BLaER1 (cell line): ENCODE measurements around the gene SEC14L1.

Experiments used
- H3K27ac ChIP-seq: shearing (Covaris generic); formaldehyde crosslinking; 2 replicates; pipeline ENCODE4 v1.8.1; 2022
- H3K27me3 ChIP-seq: shearing (Covaris generic); formaldehyde crosslinking; 2 replicates; pipeline ENCODE4 v1.8.1; 2022
- H3K36me3 ChIP-seq: shearing (Covaris generic); formaldehyde crosslinking; 2 replicates; pipeline ENCODE4 v1.8.1; 2022
- H3K4me1 ChIP-seq: shearing (Covaris generic); formaldehyde crosslinking; 2 replicates; pipeline ENCODE4 v1.8.1; 2022
- H3K4me2 ChIP-seq: shearing (Covaris generic); formaldehyde crosslinking; 2 replicates; pipeline ENCODE4 v1.8.1; 2022
- H3K4me3 ChIP-seq: shearing (Covaris generic); formaldehyde crosslinking; 2 replicates; pipeline ENCODE4 v1.8.1; 2022
- H3K9ac ChIP-seq: shearing (Covaris generic); formaldehyde crosslinking; 2 replicates; pipeline ENCODE4 v1.8.1; 2022
- H3K9me3 ChIP-seq: shearing (Covaris generic); formaldehyde crosslinking; 2 replicates; pipeline ENCODE4 v1.8.1; 2022
- H4K20me1 ChIP-seq: shearing (Covaris generic); formaldehyde crosslinking; 2 replicates; pipeline ENCODE4 v1.8.1; 2022
- Cebpa-rat ChIP-seq: shearing (Covaris generic); IDR thresholded peaks from 2 replicates; pipeline ENCODE4 v1.8.1; 2022

The SEC14L1 gene

GRCh38 chr17:77160091-77160874 is 19.5 kb downstream of the SEC14L1 start:
- Histone ChIP-seq H3K27ac (no peak overlapping the region), H3K36me3 (peaks cover 32% of the 10 kb centered on the region), H3K4me2 (no peak overlapping the region), H3K9ac (no peak overlapping the region), H3K4me3 (no peak overlapping the region), H3K4me1 (peaks cover 38% of the 10 kb centered on the region), H3K27me3 (no peaks in the 10 kb centered on the region), H4K20me1 (peaks cover 12% of the 10 kb centered on the region; the same call in 1 of the 2 replicates), H3K9me3 (peaks cover 7% of the 10 kb centered on the region; the same call in 1 of the 2 replicates)
- no peak for TF ChIP-seq Cebpa-rat

GRCh38 chr17:77160875-77161530 is 20.2 kb downstream of the SEC14L1 start:
- TF ChIP-seq Cebpa-rat, result no peak
- Histone ChIP-seq H3K4me1 (peaks cover 45% of the 10 kb centered on the region), H3K27ac (no peak overlapping the region), H3K9ac (no peak overlapping the region), H4K20me1 (peaks cover 5% of the 10 kb centered on the region; the same call in 1 of the 2 replicates), H3K4me3 (no peak overlapping the region), H3K9me3 (peaks cover 7% of the 10 kb centered on the region), H3K4me2 (peak overlapping the region; percentile 54; the same call in 1 of the 2 replicates), H3K36me3 (peaks cover 32% of the 10 kb centered on the region), H3K27me3 (no peaks in the 10 kb centered on the region)

GRCh38 chr17:77161953-77162352 is 21.2 kb downstream of the SEC14L1 start:
- Histone ChIP-seq H3K4me3 (no peak overlapping the region), H3K4me1 (peaks cover 50% of the 10 kb centered on the region), H3K4me2 (peak overlapping the region; percentile 54), H3K27ac (peak overlapping the region; percentile 37; the same call in 1 of the 2 replicates), H3K36me3 (peaks cover 41% of the 10 kb centered on the region), H3K27me3 (no peaks in the 10 kb centered on the region), H3K9ac (no peak overlapping the region), H4K20me1 (no peaks in the 10 kb centered on the region), H3K9me3 (peaks cover 16% of the 10 kb centered on the region)
- TF ChIP-seq Cebpa-rat, result no peak

GRCh38 chr17:77163001-77163400 is 22.2 kb downstream of the SEC14L1 start:
- H3K9ac ChIP-seq, result no peak overlapping the region
- H4K20me1 ChIP-seq, result no peaks in the 10 kb centered on the region
- peaks cover 24% of the 10 kb centered on the region for H3K9me3 ChIP-seq
- no peaks in the 10 kb centered on the region for H3K27me3 ChIP-seq
- no peak overlapping the region for H3K4me2 ChIP-seq
- peaks cover 50% of the 10 kb centered on the region for H3K4me1 ChIP-seq
- H3K27ac ChIP-seq, result no peak overlapping the region
- H3K36me3 ChIP-seq, result peaks cover 42% of the 10 kb centered on the region
- TF ChIP-seq Cebpa-rat, result no peak
- no peak overlapping the region for H3K4me3 ChIP-seq

GRCh38 chr17:77163511-77164280 is 22.9 kb downstream of the SEC14L1 start:
- Histone ChIP-seq H3K4me1 (peaks cover 50% of the 10 kb centered on the region), H3K4me3 (no peak overlapping the region), H3K4me2 (peak overlapping the region; percentile 76), H3K27ac (no peak overlapping the region), H4K20me1 (no peaks in the 10 kb centered on the region), H3K9ac (no peak overlapping the region), H3K27me3 (no peaks in the 10 kb centered on the region), H3K9me3 (peaks cover 27% of the 10 kb centered on the region), H3K36me3 (peaks cover 43% of the 10 kb centered on the region)
- TF ChIP-seq Cebpa-rat, result no peak

- Histone ChIP-seq H3K27ac (peak overlapping the region; percentile 63), H3K4me3 (no peak overlapping the region), H3K27me3 (no peaks in the 10 kb centered on the region), H3K9ac (no peak overlapping the region), H3K36me3 (peaks cover 52% of the 10 kb centered on the region), H3K4me2 (peak overlapping the region; percentile 76), H3K9me3 (peaks cover 36% of the 10 kb centered on the region), H4K20me1 (no peaks in the 10 kb centered on the region), H3K4me1 (peaks cover 48% of the 10 kb centered on the region)
- no peak for TF ChIP-seq Cebpa-rat
These were observed 23.8 kb downstream of the SEC14L1 start for GRCh38 chr17:77164483-77165091.

- H3K4me2 ChIP-seq, result peak overlapping the region; percentile 76
- H3K9ac ChIP-seq, result 0 out of 2 replicates have a peak overlapping the region, but pooled peaks have one; percentile 26
- no peak for TF ChIP-seq Cebpa-rat
- peaks cover 61% of the 10 kb centered on the region for H3K36me3 ChIP-seq
- H3K4me3 ChIP-seq, result no peak overlapping the region
- H3K27ac ChIP-seq, result peak overlapping the region; percentile 63
- no peaks in the 10 kb centered on the region for H3K27me3 ChIP-seq
- peaks cover 46% of the 10 kb centered on the region for H3K9me3 ChIP-seq
- peaks cover 46% of the 10 kb centered on the region for H3K4me1 ChIP-seq
- no peaks in the 10 kb centered on the region for H4K20me1 ChIP-seq
These were observed 24.8 kb downstream of the SEC14L1 start for GRCh38 chr17:77165577-77165976.

GRCh38 chr17:77167472-77168306 is 26.9 kb downstream of the SEC14L1 start:
- Histone ChIP-seq H3K9me3 (peaks cover 65% of the 10 kb centered on the region), H3K27ac (no peak overlapping the region), H3K9ac (no peak overlapping the region), H3K4me1 (peaks cover 31% of the 10 kb centered on the region), H3K4me2 (no peak overlapping the region), H3K27me3 (no peaks in the 10 kb centered on the region), H3K36me3 (peaks cover 60% of the 10 kb centered on the region), H3K4me3 (no peak overlapping the region; the same call in 1 of the 2 replicates), H4K20me1 (no peaks in the 10 kb centered on the region)
- TF ChIP-seq Cebpa-rat, result no peak
